K562 (cell line): ENCODE data around the gene FSD1L. TPM values are rescaled to one million over a fixed set of nuclear protein-coding genes. Genes with fewer than 3 reads are reported as not detected.
A peak's percentile ranks its signal among the peaks of the same experiment; 100 is the strongest.

Experiments used
- ATAC-seq: fragments of 200-7000 bp; cut with Tn5 transposase; 3 replicates; pipeline ENCODE4 v1.9.1; 2020; ENCODE audit warnings: moderate library complexity
- BruUV-seq: library from RNA; stranded (reverse); fragments of 400-500 nt; replicated peaks from 2 replicates; lab custom pipeline; 2021; lab: Mats Ljungman, UMichigan
- CTCF ChIA-PET: fragments of 300-600 bp; formaldehyde crosslinking; extraction: SDS; loops from one replicate; lab custom pipeline; 2021; ENCODE audit warnings: low intra/inter-chr PET ratio; lab: Yijun Ruan, JAX
- POLR2A ChIA-PET: fragments of 300-600, 350-650 bp; sonication (Branson Sonifier 250); formaldehyde crosslinking; extraction: SDS; loops from one replicate; lab custom pipeline; 2021; ENCODE audit warnings: antibody characterized with exemption, inconsistent platforms; lab: Yijun Ruan, JAX
- DNase-seq, 4 experiments: peaks; one replicate each; pipeline versions ENCODE4 v3.0.0 to v3.0.0-alpha.2; 2011 to 2018; ENCODE audit warnings: low spot score in 3 of 4, mixed read lengths in 3 of 4; ENCODE audit errors: extremely low read depth in 1 of 4
- FAIRE-seq: peaks from 2 replicates; lab custom pipeline; 2011; peaks lifted over from hg19 to GRCh38; lab: Jason Lieb, UNC
- H2AFZ ChIP-seq: 2 replicates; pipeline ENCODE4 v1.6.0; 2011; ENCODE audit warnings: low read depth, low read length, control low read depth, inconsistent platforms
- H3K27ac ChIP-seq: fragments of 200-600 bp; 3 replicates; pipeline ENCODE4 v1.8.0; 2011; ENCODE audit warnings: low read depth, mild to moderate bottlenecking, control low read depth, inconsistent platforms, low read length, moderate library complexity, mixed read lengths; ENCODE audit errors: extremely low read depth
- H3K27me3 ChIP-seq, 2 experiments: fragments of 300-600 bp in 1 of 2; 2 replicates in 1 of 2; 3 replicates in 1 of 2; pipeline versions ENCODE4 v1.6.0 to v1.8.0; 2011; ENCODE audit warnings: inconsistent platforms in 2 of 2, low read length in 2 of 2, mild to moderate bottlenecking in 1 of 2, mixed read lengths in 1 of 2, moderate library complexity in 1 of 2; ENCODE audit not compliant: control insufficient read depth in 2 of 2, insufficient read depth in 2 of 2
- H3K36me3 ChIP-seq: fragments of 300-600 bp; 3 replicates; pipeline ENCODE4 v1.8.0; 2011; ENCODE audit warnings: mild to moderate bottlenecking, low read length, inconsistent platforms; ENCODE audit not compliant: control insufficient read depth, insufficient read depth
- H3K4me1 ChIP-seq, 2 experiments: fragments of 200-600 bp in 1 of 2; replicated peaks in 1 of 2; 2 replicates in 1 of 2; 3 replicates in 1 of 2; pipeline versions ENCODE4 v1.5.1 to v1.8.0; 2011; ENCODE audit warnings: inconsistent platforms in 2 of 2, low read length in 2 of 2, mild to moderate bottlenecking in 1 of 2, mixed read lengths in 1 of 2, moderate library complexity in 1 of 2; ENCODE audit not compliant: control insufficient read depth in 2 of 2, insufficient read depth in 2 of 2
- H3K4me2 ChIP-seq: 2 replicates; pipeline ENCODE4 v1.6.1; 2011; ENCODE audit warnings: low read length, control low read depth, inconsistent platforms, mixed read lengths; ENCODE audit not compliant: insufficient read depth
- H3K4me3 ChIP-seq: fragments of 200-600 bp; sonication (generic), shearing (Covaris generic); 2 replicates; pipeline ENCODE4 v1.5.1; 2016; ENCODE audit warnings: control low read depth, inconsistent platforms
- H3K79me2 ChIP-seq: fragments of 200-600 bp; 3 replicates; pipeline ENCODE4 v1.8.0; 2011; ENCODE audit warnings: low read length, inconsistent platforms; ENCODE audit not compliant: control insufficient read depth, insufficient read depth
- H3K9ac ChIP-seq, 2 experiments: 2 replicates each; pipeline versions ENCODE4 v1.6.0 to v1.6.1; 2011; ENCODE audit warnings: low read depth in 2 of 2, low read length in 2 of 2, control low read depth in 1 of 2, inconsistent platforms in 1 of 2, mild to moderate bottlenecking in 1 of 2, mixed read lengths in 1 of 2; ENCODE audit not compliant: insufficient read depth in 1 of 2
- H3K9me1 ChIP-seq: one replicate; pipeline ENCODE4 v1.6.0; 2011; ENCODE audit warnings: inconsistent platforms, mild to moderate bottlenecking, low read length, moderate library complexity; ENCODE audit not compliant: control insufficient read depth, insufficient read depth
- H3K9me3 ChIP-seq: replicated peaks from 2 replicates; pipeline ENCODE4 v1.5.1; 2011; ENCODE audit warnings: low read depth, low read length, inconsistent platforms; ENCODE audit not compliant: control insufficient read depth, insufficient read depth
- H4K20me1 ChIP-seq: replicated peaks from 2 replicates; pipeline ENCODE4 v1.6.1; 2011; ENCODE audit warnings: low read length, inconsistent platforms, mixed read lengths; ENCODE audit not compliant: control insufficient read depth, insufficient read depth
- GABPA ChIP-seq: fragments of 200-800 bp; sonication (Bioruptor generic); conservative IDR thresholded peaks from 2 replicates; pipeline ENCODE4 v1.6.1; 2016; ENCODE audit warnings: low read depth, missing genetic modification characterization, missing compliant biosample characterization
- KDM1A ChIP-seq, 2 experiments: fragments of 450-650 bp; IDR thresholded peaks; 2 replicates each; pipeline ENCODE4 v1.6.1; 2016; ENCODE audit warnings: mild to moderate bottlenecking in 2 of 2
- LCOR ChIP-seq: sonication (generic); formaldehyde crosslinking; IDR thresholded peaks from 2 replicates; pipeline ENCODE4 v1.8.0; 2022; ENCODE audit warnings: mild to moderate bottlenecking, missing genetic modification reagents
- MCM3 ChIP-seq: fragments of 450-650 bp; IDR thresholded peaks from 2 replicates; pipeline ENCODE4 v1.6.1; 2016
- MEF2D ChIP-seq: conservative IDR thresholded peaks from 2 replicates; pipeline ENCODE4 v1.6.1; 2016; ENCODE audit warnings: low read depth, missing genetic modification characterization, missing compliant biosample characterization
- MXI1 ChIP-seq: IDR thresholded peaks from 2 replicates; pipeline ENCODE4 v1.6.1; 2011; ENCODE audit warnings: low read depth, mild to moderate bottlenecking, improper control_type of control experiment, low read length
- PCBP1 ChIP-seq: fragments of 200-400 bp; formaldehyde crosslinking; IDR thresholded peaks from 2 replicates; pipeline ENCODE4 v1.6.1; 2018; ENCODE audit warnings: mild to moderate bottlenecking, low read depth, low read length; ENCODE audit not compliant: poor library complexity, severe bottlenecking
- PCBP2 ChIP-seq: fragments of 200-400 bp; formaldehyde crosslinking; IDR thresholded peaks from 2 replicates; pipeline ENCODE4 v1.6.1; 2018; ENCODE audit warnings: low read length, low read depth, mild to moderate bottlenecking, moderate library complexity; ENCODE audit not compliant: poor library complexity, severe bottlenecking
- RBM25 ChIP-seq: fragments of 200-400 bp; formaldehyde crosslinking; IDR thresholded peaks from 2 replicates; pipeline ENCODE4 v1.6.1; 2018; ENCODE audit warnings: low read length, low read depth, moderate library complexity; ENCODE audit not compliant: severe bottlenecking
- RFX7 ChIP-seq: fragments of 250-450 bp; sonication (Bioruptor Pico); IDR thresholded peaks from 2 replicates; pipeline ENCODE4 v1.5.1; 2021; ENCODE audit warnings: mild to moderate bottlenecking
- RNF2 ChIP-seq: sonication (generic); IDR thresholded peaks from 2 replicates; pipeline ENCODE4 v1.6.1; 2016
- SRSF1 ChIP-seq: fragments of 200-400 bp; formaldehyde crosslinking; IDR thresholded peaks from 2 replicates; pipeline ENCODE4 v1.6.1; 2017; ENCODE audit warnings: mild to moderate bottlenecking, low read depth, low read length, moderate library complexity
- ZNF140 ChIP-seq: fragments of 250-450 bp; sonication (Bioruptor Pico); IDR thresholded peaks from 2 replicates; pipeline ENCODE4 v1.8.0; 2021; ENCODE audit warnings: moderate library complexity, mild to moderate bottlenecking, inconsistent platforms
- ZNF347 ChIP-seq: fragments of 450-650 bp; formaldehyde crosslinking; IDR thresholded peaks from 2 replicates; pipeline ENCODE4 v1.4.0; 2020; ENCODE audit warnings: low read depth, mild to moderate bottlenecking, moderate library complexity
- WGBS: fragments of 100-300 bp; shearing (Covaris generic); methylation state at CpG from one replicate; pipeline ENCODE4 v1.1.6; 2016; ENCODE audit warnings: low coverage, mixed read lengths; ENCODE audit not compliant: insufficient coverage; ENCODE audit errors: missing lambda C conversion rate; 5-methylcytosine and 5-hydroxymethylcytosine counted together
- in situ Hi-C: fragments of 300-500 bp; cut with MboI; formaldehyde crosslinking; loops from 4 replicates; pipeline ENCODE4 v1.15.0; 2018; ENCODE audit warnings: inconsistent platforms, mixed read lengths
- intact Hi-C: fragments of 100-400 bp; cut with micrococcal nuclease; formaldehyde crosslinking; loops from 2 replicates; pipeline ENCODE4 v1.14.2; 2022
- polyA plus RNA-seq, 8 experiments: library from polyadenylated mRNA; depleted of rRNA in 4 of 8; stranded (reverse) in 5 of 8; unstranded in 3 of 8; fragments of >200 nt; fragmentation: Nextera tagmentation in 2 of 8; fragmentation: Illumina TruSeq in 1 of 8; extraction: Ambion mirVana in 2 of 8; extraction: Trizol in 1 of 8; gene quantifications; 2 replicates each; pipeline versions ENCODE4 v1.2.1 to v1.2.3, GENCODE V29; 2011 to 2014; ENCODE audit warnings: inconsistent platforms in 1 of 8, missing spikeins in 1 of 8
- total RNA-seq, 7 experiments: library from RNA; depleted of rRNA in 6 of 7; stranded (reverse); fragments of >200 nt in 6 of 7; fragmentation: Illumina TruSeq in 2 of 7; extraction: Trizol in 2 of 7; gene quantifications; 2 replicates each; pipeline versions ENCODE4 v1.2.1 to v1.2.3, GENCODE V29; 2011 to 2021; ENCODE audit warnings: low replicate concordance in 1 of 7
- TF ChIP-seq, protein P1 (sequence below): fragments of 250-450 bp; sonication (Bioruptor Pico); IDR thresholded peaks from 2 replicates; pipeline ENCODE4 v1.5.1; 2021; ENCODE audit warnings: mild to moderate bottlenecking
- TF ChIP-seq, protein P2 (sequence below): fragments of 450-650 bp; IDR thresholded peaks from 2 replicates; pipeline ENCODE4 v1.6.1; 2016; ENCODE audit warnings: antibody characterized with exemption
- TF ChIP-seq, protein P3 (sequence below): fragments of 250-450 bp; sonication (Bioruptor Pico); IDR thresholded peaks from 2 replicates; pipeline ENCODE4 v1.8.0; 2021; ENCODE audit warnings: borderline replicate concordance, mild to moderate bottlenecking, moderate library complexity; ENCODE audit not compliant: poor library complexity, severe bottlenecking
- TF ChIP-seq, protein P4 (sequence below): fragments of 250-450 bp; sonication (Bioruptor Pico); IDR thresholded peaks from 2 replicates; pipeline ENCODE4 v1.4.0; 2020; ENCODE audit warnings: mild to moderate bottlenecking

FSD1L gene
- total and polyA plus RNA-seq, 9 of the 15 experiments (the other 6 are each of a cell fraction or from before 2014, with no cell fraction given), result 0.95 to 4.2 (median 2.1) TPM

DNA sequence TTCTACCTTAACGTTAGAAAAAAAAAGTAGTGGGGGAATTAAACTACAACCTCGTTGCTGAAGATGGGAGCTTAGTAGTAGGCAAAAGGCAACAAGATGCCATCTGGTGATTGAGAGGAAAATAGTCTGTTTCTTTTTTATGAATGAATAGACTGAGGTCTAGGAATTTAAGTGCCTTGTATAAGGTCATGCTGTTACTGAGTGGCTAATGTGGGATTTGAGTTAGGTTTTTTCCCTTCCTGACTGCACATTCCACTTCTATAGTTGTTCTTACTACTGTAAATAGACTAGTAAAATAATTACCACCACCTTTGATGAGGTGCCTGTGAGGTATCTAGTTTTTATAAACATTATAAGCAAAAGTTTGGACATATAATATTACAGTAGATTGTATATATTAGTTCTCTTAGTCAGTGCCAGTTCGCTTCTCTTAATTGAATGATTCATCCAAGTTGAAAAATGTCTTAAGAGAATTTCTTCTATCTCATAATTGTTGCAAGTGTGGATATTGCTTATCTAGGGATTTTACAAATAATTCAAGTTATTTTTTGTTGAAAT is 19.1 kb downstream of the FSD1L start (continued):
- TF ChIP-seq RNF2 (no peak), PCBP1 (no peak), KDM1A (IDR thresholded peaks at IDR 0.05) (no peak), RFX7 (CRISPR knock-in tag) (no peak), MCM3 (no peak), ZNF140 (CRISPR knock-in tag) (no peak)
- TF ChIP-seq, protein P1, sequence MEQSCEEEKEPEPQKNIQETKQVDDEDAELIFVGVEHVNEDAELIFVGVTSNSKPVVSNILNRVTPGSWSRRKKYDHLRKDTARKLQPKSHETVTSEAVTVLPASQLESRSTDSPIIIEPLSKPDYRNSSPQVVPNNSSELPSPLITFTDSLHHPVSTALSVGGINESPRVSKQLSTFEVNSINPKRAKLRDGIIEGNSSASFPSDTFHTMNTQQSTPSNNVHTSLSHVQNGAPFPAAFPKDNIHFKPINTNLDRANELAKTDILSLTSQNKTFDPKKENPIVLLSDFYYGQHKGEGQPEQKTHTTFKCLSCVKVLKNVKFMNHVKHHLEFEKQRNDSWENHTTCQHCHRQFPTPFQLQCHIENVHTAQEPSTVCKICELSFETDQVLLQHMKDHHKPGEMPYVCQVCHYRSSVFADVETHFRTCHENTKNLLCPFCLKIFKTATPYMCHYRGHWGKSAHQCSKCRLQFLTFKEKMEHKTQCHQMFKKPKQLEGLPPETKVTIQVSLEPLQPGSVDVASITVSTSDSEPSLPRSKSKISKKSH (CRISPR knock-in tag), result no peak
- TF ChIP-seq, protein P2, sequence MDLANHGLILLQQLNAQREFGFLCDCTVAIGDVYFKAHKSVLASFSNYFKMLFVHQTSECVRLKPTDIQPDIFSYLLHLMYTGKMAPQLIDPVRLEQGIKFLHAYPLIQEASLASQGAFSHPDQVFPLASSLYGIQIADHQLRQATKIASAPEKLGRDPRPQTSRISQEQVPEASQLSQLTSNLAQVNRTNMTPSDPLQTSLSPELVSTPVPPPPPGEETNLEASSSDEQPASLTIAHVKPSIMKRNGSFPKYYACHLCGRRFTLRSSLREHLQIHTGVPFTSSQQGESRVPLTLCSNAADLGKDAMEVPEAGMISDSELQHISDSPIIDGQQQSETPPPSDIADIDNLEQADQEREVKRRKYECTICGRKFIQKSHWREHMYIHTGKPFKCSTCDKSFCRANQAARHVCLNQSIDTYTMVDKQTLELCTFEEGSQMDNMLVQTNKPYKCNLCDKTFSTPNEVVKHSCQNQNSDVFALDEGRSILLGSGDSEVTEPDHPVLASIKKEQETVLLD, result no peak

DNA sequence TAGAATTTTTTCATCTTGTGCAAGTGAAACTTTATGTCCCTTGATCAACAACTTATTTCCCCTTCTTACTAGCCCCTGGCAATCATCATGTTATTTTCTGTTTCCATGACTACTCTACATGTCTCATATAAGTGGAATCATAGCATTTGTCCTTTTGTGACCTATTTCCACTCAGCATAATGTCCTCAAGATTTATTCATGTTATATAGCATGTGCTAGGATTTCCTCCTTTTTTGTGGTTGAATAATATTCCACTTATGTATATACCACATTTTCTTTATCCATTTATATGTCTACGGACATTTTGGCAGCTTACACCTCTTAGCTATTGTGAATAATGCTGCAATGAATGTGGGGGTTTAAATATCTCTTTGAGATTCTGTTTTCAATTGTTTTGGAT is 21.0 kb downstream of the FSD1L start:
- no peak for ATAC-seq
- no peaks in the 10 kb centered on the region for H4K20me1 ChIP-seq
- no TSS peak for BruUV-seq
- no peak for DNase-seq
- intact Hi-C loops (no loop called here), in situ Hi-C loops (no loop called here)
- ChIA-PET POLR2A (no interaction called here), CTCF (no interaction called here)
- H3K4me1 ChIP-seq, result no peaks in the 10 kb centered on the region
- no peak overlapping the region for H2AFZ ChIP-seq
- H3K9me3 ChIP-seq, result no peaks in the 10 kb centered on the region
- H3K79me2 ChIP-seq, result no peaks in the 10 kb centered on the region
- H3K36me3 ChIP-seq, result peaks cover 20% of the 10 kb centered on the region; the same call in 1 of the 3 replicates
- WGBS, result 69% methylated on average over 1 of the region's 1 CpG
- FAIRE-seq, result no peak
- no peak overlapping the region for H3K9ac ChIP-seq
- H3K9me1 ChIP-seq, result no peaks in the 10 kb centered on the region
- H3K4me2 ChIP-seq, result no peak overlapping the region
- H3K27ac ChIP-seq, result no peak overlapping the region
- no peak overlapping the region for H3K4me3 ChIP-seq
- H3K27me3 ChIP-seq, result no peaks in the 10 kb centered on the region
- TF ChIP-seq RBM25 (peak; percentile 37), MEF2D (tag) (no peak), LCOR (CRISPR knock-in tag) (no peak), SRSF1 (no peak), ZNF347 (CRISPR knock-in tag) (no peak), MXI1 (no peak), GABPA (tag) (no peak), PCBP2 (no peak)
- TF ChIP-seq, protein P3, sequence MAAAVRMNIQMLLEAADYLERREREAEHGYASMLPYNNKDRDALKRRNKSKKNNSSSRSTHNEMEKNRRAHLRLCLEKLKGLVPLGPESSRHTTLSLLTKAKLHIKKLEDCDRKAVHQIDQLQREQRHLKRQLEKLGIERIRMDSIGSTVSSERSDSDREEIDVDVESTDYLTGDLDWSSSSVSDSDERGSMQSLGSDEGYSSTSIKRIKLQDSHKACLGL, result no peak
- TF ChIP-seq, protein P4, sequence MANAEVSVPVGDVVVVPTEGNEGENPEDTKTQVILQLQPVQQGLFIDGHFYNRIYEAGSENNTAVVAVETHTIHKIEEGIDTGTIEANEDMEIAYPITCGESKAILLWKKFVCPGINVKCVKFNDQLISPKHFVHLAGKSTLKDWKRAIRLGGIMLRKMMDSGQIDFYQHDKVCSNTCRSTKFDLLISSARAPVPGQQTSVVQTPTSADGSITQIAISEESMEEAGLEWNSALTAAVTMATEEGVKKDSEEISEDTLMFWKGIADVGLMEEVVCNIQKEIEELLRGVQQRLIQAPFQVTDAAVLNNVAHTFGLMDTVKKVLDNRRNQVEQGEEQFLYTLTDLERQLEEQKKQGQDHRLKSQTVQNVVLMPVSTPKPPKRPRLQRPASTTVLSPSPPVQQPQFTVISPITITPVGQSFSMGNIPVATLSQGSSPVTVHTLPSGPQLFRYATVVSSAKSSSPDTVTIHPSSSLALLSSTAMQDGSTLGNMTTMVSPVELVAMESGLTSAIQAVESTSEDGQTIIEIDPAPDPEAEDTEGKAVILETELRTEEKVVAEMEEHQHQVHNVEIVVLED (CRISPR knock-in tag), result no peak
